Smooth muscle cell (in vitro differentiated cells): ENCODE measurements around the gene SPTBN4. TPM values are rescaled to one million over a fixed set of nuclear protein-coding genes. Genes with fewer than 3 reads are reported as not detected.

Source experiments
- DNase-seq: peaks from one replicate; lab custom pipeline; 2025; ENCODE audit not compliant: unreplicated experiment; lab: John Stamatoyannopoulos, UW
- H2AFZ ChIP-seq: fragments of 200-600 bp; sonication (generic); 2 replicates; pipeline ENCODE4 v1.6.0; 2016; ENCODE audit warnings: antibody characterized with exemption, low read depth, mild to moderate bottlenecking
- H3F3A ChIP-seq: fragments of 200-600 bp; sonication (generic); 2 replicates; pipeline ENCODE4 v1.6.0; 2017; ENCODE audit warnings: antibody characterized with exemption, low read depth
- H3K27ac ChIP-seq: fragments of 200-600 bp; sonication (generic); 2 replicates; pipeline ENCODE4 v1.5.1; 2016; ENCODE audit warnings: low read depth, mild to moderate bottlenecking
- H3K27me3 ChIP-seq: fragments of 200-600 bp; sonication (generic); 2 replicates; pipeline ENCODE4 v1.6.1; 2016; ENCODE audit warnings: low read depth, mild to moderate bottlenecking
- H3K36me3 ChIP-seq: fragments of 200-600 bp; sonication (generic); 2 replicates; pipeline ENCODE4 v1.5.1; 2016; ENCODE audit warnings: low read depth
- H3K4me1 ChIP-seq: fragments of 200-600 bp; sonication (generic); 2 replicates; pipeline ENCODE4 v1.5.1; 2016; ENCODE audit warnings: low read depth
- H3K4me2 ChIP-seq: fragments of 200-600 bp; sonication (generic); 2 replicates; pipeline ENCODE4 v1.6.0; 2016; ENCODE audit warnings: mild to moderate bottlenecking
- H3K4me3 ChIP-seq: fragments of 200-600 bp; sonication (generic); 2 replicates; pipeline ENCODE4 v1.5.1; 2016; ENCODE audit warnings: mild to moderate bottlenecking
- H3K79me2 ChIP-seq: fragments of 200-600 bp; sonication (generic); 2 replicates; pipeline ENCODE4 v1.6.0; 2016; ENCODE audit warnings: low read depth, mild to moderate bottlenecking
- H3K9ac ChIP-seq: fragments of 200-600 bp; sonication (generic); 2 replicates; pipeline ENCODE4 v1.6.0; 2016; ENCODE audit warnings: low read depth
- H3K9me3 ChIP-seq: fragments of 200-600 bp; sonication (generic); replicated peaks from 2 replicates; pipeline ENCODE4 v1.5.1; 2016; ENCODE audit warnings: low read depth
- H4K20me1 ChIP-seq: fragments of 200-600 bp; sonication (generic); 2 replicates; pipeline ENCODE4 v1.6.0; 2016; ENCODE audit warnings: low read depth
- WGBS: methylation state at CpG from one replicate; pipeline ENCODE4 v1.1.7; 2016; ENCODE audit warnings: low lambda C conversion rate; 5-methylcytosine and 5-hydroxymethylcytosine counted together
- polyA plus RNA-seq: library from polyadenylated mRNA; unstranded; fragments of >200 nt; fragmentation: Nextera tagmentation; extraction: Ambion mirVana; gene quantifications from 2 replicates; pipeline ENCODE4 v1.2.1, GENCODE V29; 2016
- total RNA-seq: library from RNA; depleted of rRNA; stranded (reverse); fragments of >200 nt; gene quantifications from 2 replicates; pipeline ENCODE4 v1.2.3, GENCODE V29; 2014
- TF ChIP-seq, protein P1 (sequence below): fragments of 200-600 bp; sonication (generic); IDR thresholded peaks from 2 replicates; pipeline ENCODE4 v1.5.1; 2017; ENCODE audit warnings: borderline replicate concordance, mild to moderate bottlenecking, antibody characterized with exemption; ENCODE audit not compliant: insufficient read depth, poor library complexity, severe bottlenecking

SPTBN4 gene
- total and polyA plus RNA-seq, 2 experiments from 2014 or later = 1.0 to 1.2 TPM

DNA sequence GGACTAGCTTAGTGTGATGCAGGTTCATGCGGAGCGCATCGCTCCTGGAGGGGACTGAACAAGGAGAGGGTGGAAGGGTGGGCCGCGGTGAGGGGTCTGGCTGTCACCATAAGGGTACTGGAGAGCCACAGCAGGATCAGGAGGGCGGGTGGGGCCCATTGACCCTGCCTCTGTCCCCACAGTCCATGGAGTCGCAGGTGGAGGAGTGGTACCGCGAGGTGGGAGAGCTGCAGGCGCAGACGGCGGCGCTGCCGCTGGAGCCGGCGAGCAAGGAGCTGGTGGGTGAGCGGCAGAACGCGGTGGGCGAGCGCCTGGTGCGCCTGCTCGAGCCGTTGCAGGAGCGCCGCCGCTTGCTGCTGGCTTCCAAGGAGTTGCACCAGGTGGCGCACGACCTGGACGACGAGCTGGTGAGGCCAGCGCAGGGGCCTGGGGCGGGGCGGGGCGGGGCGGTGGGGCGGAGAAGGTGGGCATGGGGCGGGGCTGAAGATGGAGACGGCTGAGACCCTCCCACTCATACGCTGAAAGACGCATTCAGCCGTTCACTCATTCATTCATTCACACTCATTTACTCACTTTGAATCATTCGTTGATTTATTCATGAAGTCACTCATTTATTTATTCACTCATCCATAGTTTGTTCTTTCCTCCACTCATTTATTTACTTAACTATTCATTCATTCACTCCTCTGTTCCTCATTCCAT, 82.4 kb downstream of the SPTBN4 start:
- Histone ChIP-seq H3K27ac (no peak overlapping the region), H2AFZ (no peak overlapping the region), H3K79me2 (no peaks in the 10 kb centered on the region), H3K9me3 (peaks cover 3% of the 10 kb centered on the region), H4K20me1 (no peaks in the 10 kb centered on the region), H3F3A (no peaks in the 10 kb centered on the region), H3K4me1 (no peaks in the 10 kb centered on the region), H3K36me3 (no peaks in the 10 kb centered on the region), H3K27me3 (peaks cover 41% of the 10 kb centered on the region), H3K4me3 (no peak overlapping the region), H3K9ac (no peak overlapping the region), H3K4me2 (peak overlapping the region; percentile 74)
- TF ChIP-seq, protein P1, sequence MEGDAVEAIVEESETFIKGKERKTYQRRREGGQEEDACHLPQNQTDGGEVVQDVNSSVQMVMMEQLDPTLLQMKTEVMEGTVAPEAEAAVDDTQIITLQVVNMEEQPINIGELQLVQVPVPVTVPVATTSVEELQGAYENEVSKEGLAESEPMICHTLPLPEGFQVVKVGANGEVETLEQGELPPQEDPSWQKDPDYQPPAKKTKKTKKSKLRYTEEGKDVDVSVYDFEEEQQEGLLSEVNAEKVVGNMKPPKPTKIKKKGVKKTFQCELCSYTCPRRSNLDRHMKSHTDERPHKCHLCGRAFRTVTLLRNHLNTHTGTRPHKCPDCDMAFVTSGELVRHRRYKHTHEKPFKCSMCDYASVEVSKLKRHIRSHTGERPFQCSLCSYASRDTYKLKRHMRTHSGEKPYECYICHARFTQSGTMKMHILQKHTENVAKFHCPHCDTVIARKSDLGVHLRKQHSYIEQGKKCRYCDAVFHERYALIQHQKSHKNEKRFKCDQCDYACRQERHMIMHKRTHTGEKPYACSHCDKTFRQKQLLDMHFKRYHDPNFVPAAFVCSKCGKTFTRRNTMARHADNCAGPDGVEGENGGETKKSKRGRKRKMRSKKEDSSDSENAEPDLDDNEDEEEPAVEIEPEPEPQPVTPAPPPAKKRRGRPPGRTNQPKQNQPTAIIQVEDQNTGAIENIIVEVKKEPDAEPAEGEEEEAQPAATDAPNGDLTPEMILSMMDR = peak; percentile 46
- 6% methylated on average over 24 of the region's 43 CpGs for WGBS
- DNase-seq = peak; percentile 10

DNA sequence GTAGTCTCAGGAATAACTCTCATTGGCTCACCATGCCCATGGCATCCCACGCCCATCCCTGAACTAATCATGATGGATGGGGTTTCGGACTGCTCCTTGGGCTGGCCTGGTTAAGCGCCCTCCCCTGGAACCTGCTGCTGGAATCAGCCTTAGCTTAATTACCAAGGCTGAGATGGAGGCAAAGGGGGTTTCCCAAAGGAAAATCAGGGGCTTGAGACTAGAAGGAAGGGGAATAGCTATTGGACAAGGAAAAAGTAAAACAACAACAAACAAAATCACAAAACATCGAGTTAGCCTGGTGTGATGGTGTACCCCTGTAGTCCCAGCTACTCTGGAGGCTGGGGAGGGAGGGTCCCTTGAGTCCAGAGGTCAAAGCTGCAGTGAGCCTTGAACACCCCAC, 84.2 kb downstream of the SPTBN4 start:
- Histone ChIP-seq H3K79me2 (no peaks in the 10 kb centered on the region), H3K27me3 (peaks cover 58% of the 10 kb centered on the region), H3K9ac (no peak overlapping the region), H3K36me3 (no peaks in the 10 kb centered on the region), H3K4me3 (no peak overlapping the region), H2AFZ (no peak overlapping the region), H3K4me1 (no peaks in the 10 kb centered on the region), H3K9me3 (peaks cover 3% of the 10 kb centered on the region), H4K20me1 (no peaks in the 10 kb centered on the region), H3F3A (no peaks in the 10 kb centered on the region), H3K4me2 (no peak overlapping the region), H3K27ac (no peak overlapping the region)
- WGBS = 84% methylated on average over 4 of the region's 4 CpGs
- TF ChIP-seq, protein P1 = no peak
- DNase-seq = no peak

DNA sequence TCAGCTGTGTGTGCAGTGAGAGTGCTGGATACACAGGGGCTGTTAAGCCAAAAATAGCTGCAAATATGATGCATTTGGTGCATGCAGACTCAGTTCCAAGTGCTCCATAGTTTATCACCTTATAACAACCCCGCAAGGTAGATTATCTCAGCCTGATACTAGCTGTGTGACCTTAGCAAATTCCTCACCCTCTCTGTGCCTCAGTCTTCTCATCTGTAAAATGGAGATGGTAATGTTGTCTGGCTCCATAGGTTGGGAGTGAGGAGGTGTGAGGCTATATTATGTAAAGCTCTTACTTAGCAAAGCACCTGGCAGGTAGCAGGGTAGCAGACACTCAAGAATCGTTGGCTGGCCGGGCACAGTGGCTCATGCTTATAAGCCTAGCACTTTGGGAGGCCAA, 86.0 kb downstream of the SPTBN4 start:
- Histone ChIP-seq H4K20me1 (no peaks in the 10 kb centered on the region), H3K4me1 (no peaks in the 10 kb centered on the region), H3K27ac (no peak overlapping the region), H3K36me3 (no peaks in the 10 kb centered on the region), H3K79me2 (no peaks in the 10 kb centered on the region), H3K9ac (no peak overlapping the region), H3K4me2 (no peak overlapping the region), H3K9me3 (no peaks in the 10 kb centered on the region), H3K4me3 (no peak overlapping the region), H3F3A (no peaks in the 10 kb centered on the region), H3K27me3 (peaks cover 57% of the 10 kb centered on the region), H2AFZ (no peak overlapping the region)
- no peak for DNase-seq
- TF ChIP-seq, protein P1 = no peak
- WGBS = 91% methylated on average over 3 of the region's 3 CpGs
